Smooth muscle cell (in vitro differentiated cells): ENCODE data around the gene LMO7. TPM values are rescaled to one million over a fixed set of nuclear protein-coding genes. Genes with fewer than 3 reads are reported as not detected.

Source experiments
- DNase-seq: peaks from one replicate; lab custom pipeline; 2025; ENCODE audit not compliant: unreplicated experiment; lab: John Stamatoyannopoulos, UW
- H2AFZ ChIP-seq: fragments of 200-600 bp; sonication (generic); 2 replicates; pipeline ENCODE4 v1.6.0; 2016; ENCODE audit warnings: antibody characterized with exemption, low read depth, mild to moderate bottlenecking
- H3F3A ChIP-seq: fragments of 200-600 bp; sonication (generic); 2 replicates; pipeline ENCODE4 v1.6.0; 2017; ENCODE audit warnings: antibody characterized with exemption, low read depth
- H3K27ac ChIP-seq: fragments of 200-600 bp; sonication (generic); 2 replicates; pipeline ENCODE4 v1.5.1; 2016; ENCODE audit warnings: low read depth, mild to moderate bottlenecking
- H3K27me3 ChIP-seq: fragments of 200-600 bp; sonication (generic); 2 replicates; pipeline ENCODE4 v1.6.1; 2016; ENCODE audit warnings: low read depth, mild to moderate bottlenecking
- H3K36me3 ChIP-seq: fragments of 200-600 bp; sonication (generic); 2 replicates; pipeline ENCODE4 v1.5.1; 2016; ENCODE audit warnings: low read depth
- H3K4me1 ChIP-seq: fragments of 200-600 bp; sonication (generic); 2 replicates; pipeline ENCODE4 v1.5.1; 2016; ENCODE audit warnings: low read depth
- H3K4me2 ChIP-seq: fragments of 200-600 bp; sonication (generic); 2 replicates; pipeline ENCODE4 v1.6.0; 2016; ENCODE audit warnings: mild to moderate bottlenecking
- H3K4me3 ChIP-seq: fragments of 200-600 bp; sonication (generic); 2 replicates; pipeline ENCODE4 v1.5.1; 2016; ENCODE audit warnings: mild to moderate bottlenecking
- H3K79me2 ChIP-seq: fragments of 200-600 bp; sonication (generic); 2 replicates; pipeline ENCODE4 v1.6.0; 2016; ENCODE audit warnings: low read depth, mild to moderate bottlenecking
- H3K9ac ChIP-seq: fragments of 200-600 bp; sonication (generic); 2 replicates; pipeline ENCODE4 v1.6.0; 2016; ENCODE audit warnings: low read depth
- H3K9me3 ChIP-seq: fragments of 200-600 bp; sonication (generic); replicated peaks from 2 replicates; pipeline ENCODE4 v1.5.1; 2016; ENCODE audit warnings: low read depth
- H4K20me1 ChIP-seq: fragments of 200-600 bp; sonication (generic); 2 replicates; pipeline ENCODE4 v1.6.0; 2016; ENCODE audit warnings: low read depth
- CTCF ChIP-seq: fragments of 200-600 bp; sonication (generic); IDR thresholded peaks from 2 replicates; pipeline ENCODE4 v1.5.1; 2017; ENCODE audit warnings: borderline replicate concordance, mild to moderate bottlenecking, antibody characterized with exemption; ENCODE audit not compliant: insufficient read depth, poor library complexity, severe bottlenecking
- WGBS: methylation state at CpG from one replicate; pipeline ENCODE4 v1.1.7; 2016; ENCODE audit warnings: low lambda C conversion rate; 5-methylcytosine and 5-hydroxymethylcytosine counted together
- polyA plus RNA-seq: library from polyadenylated mRNA; unstranded; fragments of >200 nt; fragmentation: Nextera tagmentation; extraction: Ambion mirVana; gene quantifications from 2 replicates; pipeline ENCODE4 v1.2.1, GENCODE V29; 2016
- total RNA-seq: library from RNA; depleted of rRNA; stranded (reverse); fragments of >200 nt; gene quantifications from 2 replicates; pipeline ENCODE4 v1.2.3, GENCODE V29; 2014

Gene LMO7
- total and polyA plus RNA-seq, 2 experiments from 2014 or later, result 157 to 213 TPM

DNA sequence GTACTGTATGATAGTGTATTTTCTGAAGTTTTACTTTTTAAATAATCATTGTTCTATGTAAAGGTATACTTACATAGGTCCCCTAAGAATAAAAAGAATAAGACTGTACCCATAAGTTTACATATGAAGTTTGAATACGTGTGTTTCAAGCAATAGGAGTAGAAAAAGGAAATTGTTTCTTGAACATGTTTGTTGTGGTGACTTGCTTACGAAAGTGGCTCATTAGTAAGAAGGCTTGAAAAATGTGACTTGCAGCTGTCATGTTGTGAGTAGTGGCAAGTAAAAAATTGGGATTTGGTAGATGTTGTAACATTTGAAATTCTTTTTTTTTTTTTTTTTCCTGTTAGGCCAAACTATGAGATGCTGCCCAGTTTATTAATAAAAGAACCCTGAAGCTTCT, 203.3 kb downstream of the LMO7 start:
- no peaks in the 10 kb centered on the region for H3F3A ChIP-seq
- no peaks in the 10 kb centered on the region for H3K27me3 ChIP-seq
- WGBS, result 90% methylated on average over 2 of the region's 2 CpGs
- DNase-seq, result no peak
- no peak overlapping the region for H3K9ac ChIP-seq
- no peak for TF ChIP-seq CTCF
- no peaks in the 10 kb centered on the region for H3K9me3 ChIP-seq
- peaks cover 53% of the 10 kb centered on the region for H3K36me3 ChIP-seq
- no peaks in the 10 kb centered on the region for H3K79me2 ChIP-seq
- H3K27ac ChIP-seq, result no peak overlapping the region
- H3K4me3 ChIP-seq, result no peak overlapping the region
- H3K4me1 ChIP-seq, result no peaks in the 10 kb centered on the region
- no peak overlapping the region for H3K4me2 ChIP-seq
- no peak overlapping the region for H2AFZ ChIP-seq
- peaks cover 60% of the 10 kb centered on the region for H4K20me1 ChIP-seq

GRCh38 chr13:75841905-75842304, 205.8 kb downstream of the LMO7 start:
- H3K36me3 ChIP-seq, result peaks cover 48% of the 10 kb centered on the region
- no peak overlapping the region for H3K9ac ChIP-seq
- DNase-seq, result no peak
- H3K9me3 ChIP-seq, result no peaks in the 10 kb centered on the region
- H2AFZ ChIP-seq, result no peak overlapping the region
- no peaks in the 10 kb centered on the region for H3F3A ChIP-seq
- 98% methylated on average over 5 of the region's 5 CpGs for WGBS
- H3K27me3 ChIP-seq, result no peaks in the 10 kb centered on the region
- no peaks in the 10 kb centered on the region for H3K4me1 ChIP-seq
- H4K20me1 ChIP-seq, result peaks cover 47% of the 10 kb centered on the region
- no peak for TF ChIP-seq CTCF
- no peaks in the 10 kb centered on the region for H3K79me2 ChIP-seq
- H3K27ac ChIP-seq, result no peak overlapping the region
- no peak overlapping the region for H3K4me2 ChIP-seq
- no peak overlapping the region for H3K4me3 ChIP-seq

DNA sequence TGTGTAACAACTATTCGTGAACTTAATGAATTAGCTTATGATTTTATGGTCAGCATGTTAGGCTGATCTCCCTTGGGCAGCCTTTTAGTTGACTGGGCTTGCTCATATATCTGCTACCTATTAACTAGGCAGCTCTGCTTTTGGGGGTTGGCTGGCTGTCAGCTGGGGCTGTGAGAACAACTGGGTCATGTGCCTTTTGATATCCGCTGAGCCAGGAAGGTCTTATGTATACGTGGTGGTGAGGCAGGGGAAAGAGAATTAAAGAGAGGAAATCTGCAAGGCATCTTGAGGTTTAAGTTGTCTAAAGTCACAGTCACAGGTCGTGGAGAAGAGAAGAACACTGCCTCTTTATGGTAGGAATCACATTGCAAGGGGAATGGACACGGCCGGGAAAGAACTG, 206.9 kb downstream of the LMO7 start:
- no peaks in the 10 kb centered on the region for H3K79me2 ChIP-seq
- peaks cover 47% of the 10 kb centered on the region for H3K36me3 ChIP-seq

More for the DNA sequence above, 206.9 kb downstream of the LMO7 start:
- no peaks in the 10 kb centered on the region for H3K27me3 ChIP-seq
- no peak for DNase-seq
- H2AFZ ChIP-seq, result no peak overlapping the region
- H3K9ac ChIP-seq, result no peak overlapping the region
- peaks cover 47% of the 10 kb centered on the region for H4K20me1 ChIP-seq
- no peak overlapping the region for H3K4me2 ChIP-seq
- no peaks in the 10 kb centered on the region for H3K4me1 ChIP-seq
- H3F3A ChIP-seq, result no peaks in the 10 kb centered on the region
- H3K27ac ChIP-seq, result no peak overlapping the region
- H3K4me3 ChIP-seq, result no peak overlapping the region
- 88% methylated on average over 6 of the region's 6 CpGs for WGBS
- no peak for TF ChIP-seq CTCF
- no peaks in the 10 kb centered on the region for H3K9me3 ChIP-seq
